ENCODE results near the gene TRAPPC4.

GRCh38 chr11:118971646-118972045 is 46.9 kb upstream of the TRAPPC4 start, which contains the start of gene FOXR1:
- TF ChIP-seq CTCF (IDR thresholded peaks at IDR 0.05; ENCODE audit: insufficient read depth, low read length) (no peak), POLR2AphosphoS5 (IDR thresholded peaks at IDR 0.05; ENCODE audit: low read depth) (no peak), REST (IDR thresholded peaks at IDR 0.05; ENCODE audit: insufficient replicate concordance, low read depth) (no peak), SPI1 (IDR thresholded peaks at IDR 0.05; ENCODE audit: borderline replicate concordance, low read depth) (no peak), GABPA (IDR thresholded peaks at IDR 0.05; ENCODE audit: low read depth) (no peak)

All from HL-60 (cell line).